NCI-H524 treated with DMSO at 0.1 percent for 48 hours (cell line): ENCODE data around the gene CCDC137.

Experiments used
- DNase-seq: peaks from one replicate; lab custom pipeline; 2025; lab: John Stamatoyannopoulos, UW

CCDC137 gene

GRCh38 chr17:81682565-81683207 lies 16.1 kb downstream of the CCDC137 start:
- no peak for DNase-seq

- no peak for DNase-seq
Measured at GRCh38 chr17:81683208-81683583, 16.7 kb downstream of the CCDC137 start.

GRCh38 chr17:81683584-81684441 lies 17.3 kb downstream of the CCDC137 start, which contains the start of the genes ARL16 and HGS:
ARL16 (minus strand) TSS chr17:81683797; CDS start chr17:81683753, 44 bp downstream.
HGS (plus strand) TSS chr17:81684011; CDS start chr17:81684067, 56 bp downstream.
- DNase-seq = peak; percentile 99

DNA sequence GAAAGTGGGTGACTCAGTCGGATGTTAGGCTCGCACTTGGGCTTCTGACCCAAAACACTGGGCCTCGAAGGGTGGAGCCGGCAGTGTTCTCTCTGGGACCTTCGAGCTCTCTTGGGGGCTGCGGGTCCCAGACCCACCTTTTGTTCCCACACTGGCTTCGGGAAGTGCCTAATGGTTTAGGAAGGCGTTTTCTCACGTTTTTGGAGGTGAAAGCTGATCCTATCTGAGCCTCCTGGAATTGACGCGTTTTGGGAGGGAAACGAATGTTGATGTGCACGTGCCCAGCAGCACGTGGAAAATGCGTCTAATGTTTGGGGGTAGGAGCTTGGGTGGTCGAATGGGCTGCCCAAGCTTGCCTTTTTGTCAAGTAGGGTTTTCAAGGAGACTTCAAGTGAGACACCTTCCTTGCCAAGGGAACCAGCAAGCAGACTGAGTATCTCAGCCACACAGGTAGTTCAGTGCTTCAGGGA lies 17.9 kb downstream of the CCDC137 start:
- no peak for DNase-seq

- no peak for DNase-seq
Measured at GRCh38 chr17:81685108-81685507, 18.6 kb downstream of the CCDC137 start.

DNA sequence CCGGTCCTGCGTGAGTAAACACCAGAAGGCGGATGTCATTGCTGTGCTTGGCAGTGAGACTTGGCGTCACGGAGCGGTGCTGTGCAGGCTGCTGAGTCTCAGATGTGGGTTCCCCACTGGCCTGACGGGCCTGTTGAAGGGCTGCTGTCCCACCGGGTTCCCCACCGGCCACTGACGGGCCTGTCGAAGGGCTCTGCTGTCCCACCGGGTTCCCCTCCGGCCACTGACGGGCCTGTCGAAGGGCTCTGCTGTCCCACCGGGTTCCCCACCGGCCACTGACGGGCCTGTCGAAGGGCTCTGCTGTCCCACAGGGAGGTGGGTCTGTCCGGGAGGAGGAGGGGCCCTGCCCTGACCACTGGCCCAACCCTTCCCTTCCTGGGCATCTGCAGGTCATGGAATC lies 20.1 kb downstream of the CCDC137 start:
- no peak for DNase-seq

DNA sequence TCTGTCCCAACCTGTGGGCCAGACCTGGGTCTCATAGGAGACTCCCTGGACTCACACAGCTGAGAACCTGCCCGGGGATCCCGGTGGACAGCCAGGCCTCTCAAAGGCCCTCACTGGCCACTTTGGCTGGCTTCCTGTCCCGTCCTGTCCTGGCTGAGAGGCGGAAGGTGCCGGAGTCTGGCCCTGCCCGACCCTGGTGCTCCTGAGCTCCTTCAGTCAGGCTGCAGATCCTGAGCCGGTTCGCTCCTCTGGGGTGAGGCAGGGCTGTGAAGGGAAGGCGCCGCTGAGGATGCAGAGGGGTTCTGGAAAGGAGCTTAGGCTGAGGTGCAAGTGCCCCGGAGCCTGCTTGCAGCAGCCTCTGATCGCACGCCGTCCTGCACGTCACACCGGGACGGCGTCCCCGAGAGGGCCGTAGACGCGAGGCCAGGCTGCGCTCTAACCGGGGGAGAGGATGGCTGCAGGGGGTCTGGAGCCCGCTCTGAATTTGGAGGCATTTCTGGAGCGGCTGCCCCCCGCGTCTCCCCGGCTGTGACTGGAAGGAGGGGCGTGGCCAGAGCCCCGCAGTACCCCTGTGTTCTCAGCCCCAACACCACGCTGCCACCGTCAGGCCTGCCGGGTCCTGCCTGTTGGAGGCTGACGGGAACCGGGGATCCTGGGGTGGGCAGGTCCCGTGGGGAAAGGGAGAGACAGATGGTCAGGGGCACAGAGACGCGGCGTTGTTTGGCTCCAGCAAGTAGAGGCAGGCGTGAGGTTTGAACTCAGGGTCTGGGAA lies 21.4 kb downstream of the CCDC137 start:
- DNase-seq = no peak

- no peak for DNase-seq
Measured at GRCh38 chr17:81688616-81689015, 22.1 kb downstream of the CCDC137 start.

DNA sequence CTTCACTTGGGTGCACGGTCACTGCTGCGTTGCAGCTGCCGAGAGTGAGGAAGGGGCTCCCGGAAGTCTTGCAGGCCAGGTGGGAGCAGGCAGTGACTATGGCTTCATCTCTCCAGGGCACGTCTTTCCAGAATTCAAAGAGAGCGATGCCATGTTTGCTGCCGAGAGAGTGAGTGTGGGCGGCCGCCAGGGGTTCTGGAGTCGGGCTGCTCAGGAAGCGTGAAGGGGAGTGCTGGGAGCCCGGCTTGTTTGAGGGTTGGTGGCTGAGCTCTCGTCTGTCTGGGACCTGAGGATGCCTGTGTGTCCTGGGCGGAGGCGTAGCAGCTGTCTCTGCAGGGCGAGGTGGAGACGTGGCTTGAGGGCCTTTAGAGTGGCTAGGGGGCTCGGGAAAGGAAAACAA lies 23.5 kb downstream of the CCDC137 start:
- no peak for DNase-seq

GRCh38 chr17:81690549-81690948 lies 24.0 kb downstream of the CCDC137 start:
- no peak for DNase-seq

GRCh38 chr17:81691196-81691595 lies 24.7 kb downstream of the CCDC137 start:
- no peak for DNase-seq

DNA sequence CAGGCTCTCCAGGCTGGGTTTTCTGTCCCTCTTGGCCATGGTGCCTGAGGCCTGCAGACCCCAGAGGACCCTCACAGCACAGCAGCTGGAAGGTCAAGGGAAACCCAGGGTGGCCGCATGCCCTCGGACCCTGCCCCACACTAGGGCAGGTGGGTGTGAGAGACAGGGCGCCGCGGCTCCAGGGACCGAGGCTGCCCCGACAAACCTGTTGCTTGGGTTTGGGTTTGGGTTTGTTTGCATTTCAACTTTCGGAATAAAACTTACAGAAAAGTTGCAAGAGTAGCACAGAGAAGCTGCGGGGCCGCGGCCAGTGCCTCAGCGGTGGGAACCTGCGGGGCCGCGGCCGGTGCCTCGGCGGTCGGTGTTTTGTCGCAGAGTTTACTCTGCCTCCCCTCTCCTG lies 25.1 kb downstream of the CCDC137 start:
- DNase-seq = no peak

DNA sequence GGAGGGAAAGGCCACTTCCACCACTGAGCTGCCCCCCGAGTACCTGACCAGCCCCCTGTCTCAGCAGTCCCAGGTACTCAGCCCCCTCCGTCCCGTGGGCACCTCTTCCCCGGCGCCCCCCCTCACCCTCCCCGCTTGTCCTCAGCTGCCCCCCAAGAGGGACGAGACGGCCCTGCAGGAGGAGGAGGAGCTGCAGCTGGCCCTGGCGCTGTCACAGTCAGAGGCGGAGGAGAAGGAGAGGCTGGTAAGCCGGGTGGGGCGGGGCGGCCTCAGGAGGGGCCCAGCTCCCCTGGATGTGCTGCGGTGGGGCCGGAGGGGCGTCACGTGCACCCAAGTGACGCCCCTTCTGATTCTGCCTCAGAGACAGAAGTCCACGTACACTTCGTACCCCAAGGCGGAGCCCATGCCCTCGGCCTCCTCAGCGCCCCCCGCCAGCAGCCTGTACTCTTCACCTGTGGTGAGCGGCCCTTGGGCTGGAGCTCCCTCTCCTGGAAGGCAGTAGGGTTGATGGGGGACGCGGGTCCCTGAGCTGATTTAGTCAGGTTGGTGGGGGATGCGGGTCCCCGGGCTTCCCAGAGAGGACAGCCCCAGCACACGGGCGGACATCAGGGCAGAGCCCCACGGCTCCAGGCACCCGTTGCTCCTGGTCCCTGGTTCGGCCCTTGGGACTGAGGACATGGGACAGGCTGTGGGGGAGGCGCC lies 27.1 kb downstream of the CCDC137 start:
- DNase-seq = no peak

DNA sequence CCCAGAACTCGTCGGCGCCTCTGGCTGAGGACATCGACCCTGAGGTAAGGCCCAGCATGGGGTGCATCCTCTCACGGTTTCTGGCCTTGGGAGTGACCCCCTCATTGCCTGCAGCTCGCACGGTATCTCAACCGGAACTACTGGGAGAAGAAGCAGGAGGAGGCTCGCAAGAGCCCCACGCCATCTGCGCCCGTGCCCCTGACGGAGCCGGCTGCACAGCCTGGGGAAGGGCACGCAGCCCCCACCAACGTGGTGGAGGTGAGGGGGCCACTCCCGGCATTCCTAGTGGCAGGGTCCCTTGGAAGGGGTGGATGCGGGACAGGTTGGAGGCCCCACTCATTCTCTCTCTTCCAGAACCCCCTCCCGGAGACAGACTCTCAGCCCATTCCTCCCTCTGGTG lies 28.3 kb downstream of the CCDC137 start:
- no peak for DNase-seq

GRCh38 chr17:81695211-81695610 lies 28.7 kb downstream of the CCDC137 start:
- no peak for DNase-seq

- DNase-seq = no peak
Measured at GRCh38 chr17:81695801-81696200, 29.3 kb downstream of the CCDC137 start.

DNA sequence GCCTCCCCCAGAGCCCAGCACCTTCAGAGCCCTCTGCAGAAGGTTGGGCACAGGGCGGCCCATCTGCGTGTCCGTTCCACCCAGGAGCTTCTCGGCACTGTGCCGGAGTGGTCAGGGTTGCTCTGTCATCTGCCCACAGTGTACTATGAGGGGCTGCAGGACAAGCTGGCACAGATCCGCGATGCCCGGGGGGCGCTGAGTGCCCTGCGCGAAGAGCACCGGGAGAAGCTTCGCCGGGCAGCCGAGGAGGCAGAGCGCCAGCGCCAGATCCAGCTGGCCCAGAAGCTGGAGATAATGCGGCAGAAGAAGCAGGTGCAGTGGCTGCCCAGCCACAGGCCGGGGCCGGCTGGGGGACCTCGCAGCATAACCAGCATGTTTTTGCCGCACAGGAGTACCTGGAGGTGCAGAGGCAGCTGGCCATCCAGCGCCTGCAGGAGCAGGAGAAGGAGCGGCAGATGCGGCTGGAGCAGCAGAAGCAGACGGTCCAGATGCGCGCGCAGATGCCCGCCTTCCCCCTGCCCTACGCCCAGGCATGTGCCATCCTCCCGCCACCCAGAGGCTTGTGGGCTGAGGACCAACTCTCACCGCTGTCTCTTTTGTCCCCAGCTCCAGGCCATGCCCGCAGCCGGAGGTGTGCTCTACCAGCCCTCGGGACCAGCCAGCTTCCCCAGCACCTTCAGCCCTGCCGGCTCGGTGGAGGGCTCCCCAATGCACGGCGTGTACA lies 29.8 kb downstream of the CCDC137 start:
- DNase-seq = no peak

- no peak for DNase-seq
Measured at GRCh38 chr17:81697261-81698044, 30.9 kb downstream of the CCDC137 start.

- no peak for DNase-seq
Measured at GRCh38 chr17:81700353-81701287, 34.1 kb downstream of the CCDC137 start.
